Common myeloid progenitor, CD34-positive (primary cell): ENCODE data around the gene SHH.

Source experiments
- CTCF ChIA-PET: fragments of 350-600 bp; sonication (Branson Sonifier 250); formaldehyde crosslinking; loops from one replicate; lab custom pipeline; 2021; ENCODE audit warnings: antibody characterized with exemption; lab: Charles Lee
- POLR2A ChIA-PET: fragments of 350-600 bp; sonication (Branson Sonifier 250); formaldehyde crosslinking; loops from one replicate; lab custom pipeline; 2021; ENCODE audit warnings: antibody characterized with exemption; lab: Charles Lee
- DNase-seq, 3 donors: peaks; one replicate each; pipeline versions ENCODE4 v3.0.0 to v3.0.0-alpha.2; 2013
- H3K27ac ChIP-seq, 2 experiments: 1 replicate in 1 of 2; 2 replicates in 1 of 2; pipeline ENCODE4 v1.7.0; 2013; ENCODE audit warnings: inconsistent platforms in 2 of 2, low read length in 2 of 2, mild to moderate bottlenecking in 2 of 2, low read depth in 1 of 2, moderate library complexity in 1 of 2; ENCODE audit not compliant: severe bottlenecking in 2 of 2, insufficient read depth in 1 of 2, poor library complexity in 1 of 2
- H3K27me3 ChIP-seq, 5 experiments: replicated peaks in 2 of 5; 1 replicate in 3 of 5; 2 replicates in 2 of 5; pipeline versions ENCODE4 v1.6.1 to v1.7.0; 2013; ENCODE audit warnings: low read length in 4 of 5, mild to moderate bottlenecking in 2 of 5, moderate library complexity in 2 of 5, inconsistent platforms in 1 of 5; ENCODE audit not compliant: insufficient read depth in 5 of 5, control insufficient read depth in 4 of 5
- H3K36me3 ChIP-seq, 4 experiments: 1 replicate in 2 of 4; 2 replicates in 2 of 4; pipeline versions ENCODE4 v1.6.1 to v1.7.0; 2013; ENCODE audit warnings: low read length in 3 of 4, control low read depth in 1 of 4, mild to moderate bottlenecking in 1 of 4; ENCODE audit not compliant: control insufficient read depth in 4 of 4, insufficient read depth in 4 of 4
- H3K4me1 ChIP-seq, 4 experiments: 1 replicate in 3 of 4; 2 replicates in 1 of 4; pipeline versions ENCODE4 v1.6.1 to v1.7.1; 2013; ENCODE audit warnings: low read length in 3 of 4, mild to moderate bottlenecking in 3 of 4, control low read depth in 1 of 4, inconsistent platforms in 1 of 4, moderate library complexity in 1 of 4; ENCODE audit not compliant: control insufficient read depth in 4 of 4, insufficient read depth in 4 of 4; ENCODE audit errors: control extremely low read depth in 1 of 4
- H3K4me3 ChIP-seq, 7 experiments: 1 replicate in 4 of 7; 2 replicates in 3 of 7; pipeline versions ENCODE4 v1.5.1 to v1.7.0; 2013; ENCODE audit warnings: mild to moderate bottlenecking in 7 of 7, low read length in 6 of 7, moderate library complexity in 6 of 7, inconsistent platforms in 2 of 7, low read depth in 2 of 7, control low read depth in 1 of 7; ENCODE audit not compliant: insufficient read depth in 4 of 7, control insufficient read depth in 1 of 7; ENCODE audit errors: extremely low read depth in 1 of 7
- H3K9me3 ChIP-seq, 5 experiments: 1 replicate in 4 of 5; 2 replicates in 1 of 5; pipeline versions ENCODE4 v1.6.1 to v1.7.1; 2013; ENCODE audit warnings: low read length in 4 of 5, mild to moderate bottlenecking in 2 of 5, inconsistent platforms in 1 of 5, low read depth in 1 of 5, moderate library complexity in 1 of 5; ENCODE audit not compliant: control insufficient read depth in 4 of 5, insufficient read depth in 2 of 5; ENCODE audit errors: control extremely low read depth in 1 of 5
- WGBS: methylation state at CpG from one replicate; pipeline ENCODE4 v1.1.5; 2013; ENCODE audit not compliant: insufficient coverage; 5-methylcytosine and 5-hydroxymethylcytosine counted together

The SHH gene

DNA sequence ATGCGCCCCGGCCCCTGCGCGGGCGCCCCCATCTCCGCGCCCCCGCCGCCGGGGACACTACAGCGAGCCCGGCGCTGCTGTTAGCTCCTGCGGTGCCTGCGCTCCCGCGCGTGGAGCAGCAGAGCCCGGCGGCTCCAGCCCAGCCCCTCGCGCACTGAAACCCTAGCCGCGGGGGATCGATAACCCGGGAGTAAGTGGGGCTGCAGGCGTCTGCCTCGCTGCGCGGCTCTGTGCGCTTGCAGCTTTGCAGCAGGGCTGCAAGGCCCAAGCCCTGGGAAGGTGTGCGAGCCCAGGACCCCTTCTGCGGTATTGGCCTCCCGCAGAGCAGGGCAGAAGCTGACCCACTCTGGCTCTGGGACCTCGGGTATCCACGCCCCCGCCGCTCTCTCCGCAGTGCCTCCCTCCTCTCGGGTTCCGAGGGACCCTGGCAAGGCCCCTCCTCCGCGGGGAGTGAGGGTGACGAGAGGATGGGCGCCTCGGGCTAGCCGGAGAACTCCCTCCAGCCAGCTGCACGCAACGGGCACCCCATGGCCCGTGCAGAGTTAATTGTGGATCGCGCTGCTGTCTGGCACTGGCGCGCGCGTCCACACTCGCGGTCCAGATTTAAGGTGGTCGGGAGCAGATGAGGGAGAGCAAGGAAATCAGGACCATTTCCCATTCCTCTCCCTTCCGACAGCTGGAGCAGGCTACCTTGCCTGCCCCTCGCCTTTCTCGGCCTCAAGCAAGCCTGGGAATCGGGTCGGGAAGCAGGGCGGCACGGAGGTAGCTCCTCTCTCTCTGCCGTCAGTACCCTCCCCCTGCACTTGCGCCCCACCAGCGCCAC, 2.1 kb downstream of the SHH start:
- CTCF ChIA-PET, result interaction anchor here (1.0 to 1.6 kb wide), 4 partner anchors 9 to 666 kb away, joined by 3 to 4 read pairs (median 3); no protein-coding TSS in a partner anchor
- peaks cover 0 to 99% (median 50%) of the 10 kb centered on the region in 5 experiments for H3K27me3 ChIP-seq

DNA sequence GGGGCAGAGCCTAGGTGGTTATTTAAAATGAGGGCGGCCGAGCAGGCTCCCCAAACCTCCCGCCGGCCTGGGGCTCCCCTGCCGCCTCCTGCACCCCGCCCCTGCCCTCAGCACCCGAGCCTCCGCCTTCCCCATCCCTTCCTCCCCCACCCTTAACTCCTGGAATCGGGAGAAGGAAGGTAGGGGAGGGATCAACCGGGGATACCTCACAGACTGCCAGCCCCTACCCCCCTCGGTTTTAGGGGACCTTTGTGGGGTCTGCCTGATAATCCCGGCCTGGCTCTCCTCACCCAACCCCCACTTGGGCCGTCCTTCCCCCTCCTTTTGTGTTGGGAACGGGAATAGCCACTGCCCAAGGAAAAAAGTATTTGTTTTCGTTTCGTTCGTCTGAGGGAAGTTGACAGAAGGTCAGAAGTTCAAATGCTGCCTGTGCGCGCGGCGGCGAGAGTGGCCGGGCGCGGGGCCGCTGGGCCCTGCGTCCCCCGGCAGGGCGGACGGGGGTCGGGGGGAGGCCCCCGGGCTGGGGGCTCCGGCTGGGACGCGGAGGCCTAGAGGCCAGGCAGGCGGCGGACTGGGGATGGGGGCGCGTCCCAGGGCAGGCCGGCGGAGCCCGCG, 2.8 kb downstream of the SHH start:
- H3K4me3 ChIP-seq, result peak overlapping the region in 3 of 7 experiments; percentile 28 to 32 (median 28)
- H3K4me1 ChIP-seq, result peaks cover 0 to 57% (median 47%) of the 10 kb centered on the region in 4 experiments

More for the DNA sequence above, 2.1 kb downstream of the SHH start:
- Histone ChIP-seq H3K4me3 (no peak overlapping the region), H3K4me1 (peaks cover 0 to 51% (median 40%) of the 10 kb centered on the region in 4 experiments), H3K9me3 (no peaks in the 10 kb centered on the region), H3K27ac (no peak overlapping the region), H3K36me3 (no peaks in the 10 kb centered on the region)
- DNase-seq, result no peak
- 3% methylated on average over 48 of the region's 69 CpGs for WGBS
- POLR2A ChIA-PET, result no interaction called here

GRCh38 chr7:155808549-155809331, 3.5 kb downstream of the SHH start:
- H3K4me1 ChIP-seq, result peaks cover 0 to 64% (median 52%) of the 10 kb centered on the region in 4 experiments
- ChIA-PET POLR2A (no interaction called here), CTCF (interaction anchor here (0.9 to 1.6 kb wide), 5 partner anchors 8 to 1008 kb away, joined by 3 to 7 read pairs (median 3); no protein-coding TSS in a partner anchor)
- H3K27me3 ChIP-seq, result peaks cover 0 to 100% (median 46%) of the 10 kb centered on the region in 5 experiments
- WGBS, result under 1% methylated on average over 59 of the region's 64 CpGs
- no peaks in the 10 kb centered on the region for H3K9me3 ChIP-seq
- H3K36me3 ChIP-seq, result no peaks in the 10 kb centered on the region
- no peak for DNase-seq
- peak overlapping the region in 4 of 7 experiments; percentile 28 to 48 (median 30) for H3K4me3 ChIP-seq
- no peak overlapping the region for H3K27ac ChIP-seq

More for the DNA sequence above, 2.8 kb downstream of the SHH start:
- Histone ChIP-seq H3K27ac (no peak overlapping the region), H3K36me3 (no peaks in the 10 kb centered on the region), H3K9me3 (no peaks in the 10 kb centered on the region), H3K27me3 (peaks cover 0 to 100% (median 50%) of the 10 kb centered on the region in 5 experiments)
- DNase-seq, result no peak
- POLR2A ChIA-PET, result no interaction called here
- 2% methylated on average over 29 of the region's 43 CpGs for WGBS
- CTCF ChIA-PET, result interaction anchor here (0.9 to 1.6 kb wide), 2 partner anchors 8 to 9 kb away, joined by 3 read pairs; no protein-coding TSS in a partner anchor

GRCh38 chr7:155807789-155808548, 4.3 kb downstream of the SHH start:
- POLR2A ChIA-PET, result no interaction called here
- Histone ChIP-seq H3K27me3 (peaks cover 0 to 100% (median 38%) of the 10 kb centered on the region in 5 experiments), H3K4me3 (peak overlapping the region in 4 of 7 experiments; percentile 16 to 48 (median 30)), H3K27ac (no peak overlapping the region), H3K4me1 (peaks cover 0 to 72% (median 60%) of the 10 kb centered on the region in 4 experiments), H3K9me3 (no peaks in the 10 kb centered on the region), H3K36me3 (no peaks in the 10 kb centered on the region)
- 3% methylated on average over 29 of the region's 33 CpGs for WGBS
- peak in 1 of 3 donors; percentile 24 for DNase-seq
- CTCF ChIA-PET, result interaction anchor here (1.2 to 1.4 kb wide), 3 partner anchors 10 to 1009 kb away, joined by 3 to 7 read pairs (median 4); no protein-coding TSS in a partner anchor

- Histone ChIP-seq H3K36me3 (no peaks in the 10 kb centered on the region), H3K4me3 (no peak overlapping the region), H3K9me3 (no peaks in the 10 kb centered on the region), H3K27me3 (peaks cover 2 to 100% (median 35%) of the 10 kb centered on the region in 5 experiments), H3K4me1 (peaks cover 0 to 74% (median 60%) of the 10 kb centered on the region in 4 experiments), H3K27ac (no peak overlapping the region)
- 15% methylated on average over 13 of the region's 19 CpGs for WGBS
- peak in 2 of 3 donors; percentile 29 to 32 for DNase-seq
- ChIA-PET POLR2A (no interaction called here), CTCF (no interaction called here)
These were observed 5.1 kb downstream of the SHH start for GRCh38 chr7:155807065-155807671.
